K562 (cell line): Measurements from ENCODE around the gene UBA7. TPM values are rescaled to one million over a fixed set of nuclear protein-coding genes. Genes with fewer than 3 reads are reported as not detected.

Experiments
- ATAC-seq: fragments of 200-7000 bp; cut with Tn5 transposase; 3 replicates; pipeline ENCODE4 v1.9.1; 2020; ENCODE audit warnings: moderate library complexity
- BruUV-seq: library from RNA; stranded (reverse); fragments of 400-500 nt; replicated peaks from 2 replicates; lab custom pipeline; 2021; lab: Mats Ljungman, UMichigan
- CTCF ChIA-PET: fragments of 300-600 bp; formaldehyde crosslinking; extraction: SDS; loops from one replicate; lab custom pipeline; 2021; ENCODE audit warnings: low intra/inter-chr PET ratio; lab: Yijun Ruan, JAX
- POLR2A ChIA-PET: fragments of 300-600, 350-650 bp; sonication (Branson Sonifier 250); formaldehyde crosslinking; extraction: SDS; loops from one replicate; lab custom pipeline; 2021; ENCODE audit warnings: antibody characterized with exemption, inconsistent platforms; lab: Yijun Ruan, JAX
- DNase-seq, 4 experiments: peaks; one replicate each; pipeline versions ENCODE4 v3.0.0 to v3.0.0-alpha.2; 2011 to 2018; ENCODE audit warnings: low spot score in 3 of 4, mixed read lengths in 3 of 4; ENCODE audit errors: extremely low read depth in 1 of 4
- FAIRE-seq: peaks from 2 replicates; lab custom pipeline; 2011; peaks lifted over from hg19 to GRCh38; lab: Jason Lieb, UNC
- H2AFZ ChIP-seq: 2 replicates; pipeline ENCODE4 v1.6.0; 2011; ENCODE audit warnings: low read depth, low read length, control low read depth, inconsistent platforms
- H3K27ac ChIP-seq: fragments of 200-600 bp; 3 replicates; pipeline ENCODE4 v1.8.0; 2011; ENCODE audit warnings: low read depth, mild to moderate bottlenecking, control low read depth, inconsistent platforms, low read length, moderate library complexity, mixed read lengths; ENCODE audit errors: extremely low read depth
- H3K27me3 ChIP-seq, 2 experiments: fragments of 300-600 bp in 1 of 2; 2 replicates in 1 of 2; 3 replicates in 1 of 2; pipeline versions ENCODE4 v1.6.0 to v1.8.0; 2011; ENCODE audit warnings: inconsistent platforms in 2 of 2, low read length in 2 of 2, mild to moderate bottlenecking in 1 of 2, mixed read lengths in 1 of 2, moderate library complexity in 1 of 2; ENCODE audit not compliant: control insufficient read depth in 2 of 2, insufficient read depth in 2 of 2
- H3K36me3 ChIP-seq: fragments of 300-600 bp; 3 replicates; pipeline ENCODE4 v1.8.0; 2011; ENCODE audit warnings: mild to moderate bottlenecking, low read length, inconsistent platforms; ENCODE audit not compliant: control insufficient read depth, insufficient read depth
- H3K4me1 ChIP-seq, 2 experiments: fragments of 200-600 bp in 1 of 2; replicated peaks in 1 of 2; 2 replicates in 1 of 2; 3 replicates in 1 of 2; pipeline versions ENCODE4 v1.5.1 to v1.8.0; 2011; ENCODE audit warnings: inconsistent platforms in 2 of 2, low read length in 2 of 2, mild to moderate bottlenecking in 1 of 2, mixed read lengths in 1 of 2, moderate library complexity in 1 of 2; ENCODE audit not compliant: control insufficient read depth in 2 of 2, insufficient read depth in 2 of 2
- H3K4me2 ChIP-seq: 2 replicates; pipeline ENCODE4 v1.6.1; 2011; ENCODE audit warnings: low read length, control low read depth, inconsistent platforms, mixed read lengths; ENCODE audit not compliant: insufficient read depth
- H3K4me3 ChIP-seq: fragments of 200-600 bp; sonication (generic), shearing (Covaris generic); 2 replicates; pipeline ENCODE4 v1.5.1; 2016; ENCODE audit warnings: control low read depth, inconsistent platforms
- H3K79me2 ChIP-seq: fragments of 200-600 bp; 3 replicates; pipeline ENCODE4 v1.8.0; 2011; ENCODE audit warnings: low read length, inconsistent platforms; ENCODE audit not compliant: control insufficient read depth, insufficient read depth
- H3K9ac ChIP-seq, 2 experiments: 2 replicates each; pipeline versions ENCODE4 v1.6.0 to v1.6.1; 2011; ENCODE audit warnings: low read depth in 2 of 2, low read length in 2 of 2, control low read depth in 1 of 2, inconsistent platforms in 1 of 2, mild to moderate bottlenecking in 1 of 2, mixed read lengths in 1 of 2; ENCODE audit not compliant: insufficient read depth in 1 of 2
- H3K9me1 ChIP-seq: one replicate; pipeline ENCODE4 v1.6.0; 2011; ENCODE audit warnings: inconsistent platforms, mild to moderate bottlenecking, low read length, moderate library complexity; ENCODE audit not compliant: control insufficient read depth, insufficient read depth
- H3K9me3 ChIP-seq: replicated peaks from 2 replicates; pipeline ENCODE4 v1.5.1; 2011; ENCODE audit warnings: low read depth, low read length, inconsistent platforms; ENCODE audit not compliant: control insufficient read depth, insufficient read depth
- H4K20me1 ChIP-seq: replicated peaks from 2 replicates; pipeline ENCODE4 v1.6.1; 2011; ENCODE audit warnings: low read length, inconsistent platforms, mixed read lengths; ENCODE audit not compliant: control insufficient read depth, insufficient read depth
- KLF13 ChIP-seq: fragments of 450-650 bp; IDR thresholded peaks from 2 replicates; pipeline ENCODE4 v1.6.1; 2016; ENCODE audit warnings: missing genetic modification characterization, low read depth, mild to moderate bottlenecking, missing compliant biosample characterization, moderate library complexity, borderline replicate concordance
- MAFK ChIP-seq: IDR thresholded peaks from 2 replicates; pipeline ENCODE4 v1.6.1; 2011; ENCODE audit warnings: low read length, improper control_type of control experiment
- NFRKB ChIP-seq: fragments of 450-650 bp; IDR thresholded peaks from 2 replicates; pipeline ENCODE4 v1.6.1; 2016; ENCODE audit warnings: low read depth
- SMAD1 ChIP-seq: fragments of 150-350 bp; IDR thresholded peaks from 2 replicates; pipeline ENCODE4 v1.6.1; 2014; ENCODE audit warnings: low read length, low read depth; ENCODE audit not compliant: partially characterized antibody
- ZNF277 ChIP-seq: fragments of 250-450 bp; sonication (Bioruptor Pico); IDR thresholded peaks from 2 replicates; pipeline ENCODE4 v1.8.0; 2022; ENCODE audit warnings: inconsistent platforms, mild to moderate bottlenecking, moderate library complexity, borderline replicate concordance
- ZNF584 ChIP-seq: fragments of 200-800 bp; sonication (Bioruptor generic); IDR thresholded peaks from 2 replicates; pipeline ENCODE4 v1.6.1; 2016; ENCODE audit warnings: low read depth, mild to moderate bottlenecking, missing genetic modification characterization, missing compliant biosample characterization
- WGBS: fragments of 100-300 bp; shearing (Covaris generic); methylation state at CpG from one replicate; pipeline ENCODE4 v1.1.6; 2016; ENCODE audit warnings: low coverage, mixed read lengths; ENCODE audit not compliant: insufficient coverage; ENCODE audit errors: missing lambda C conversion rate; 5-methylcytosine and 5-hydroxymethylcytosine counted together
- in situ Hi-C: fragments of 300-500 bp; cut with MboI; formaldehyde crosslinking; loops from 4 replicates; pipeline ENCODE4 v1.15.0; 2018; ENCODE audit warnings: inconsistent platforms, mixed read lengths
- intact Hi-C: fragments of 100-400 bp; cut with micrococcal nuclease; formaldehyde crosslinking; loops from 2 replicates; pipeline ENCODE4 v1.14.2; 2022
- microRNA-seq: library from miRNA; unstranded; fragments of <30 nt; microRNA quantifications from one replicate; pipeline ENCODE4, GENCODE V29; 2018; ENCODE audit warnings: borderline microRNAs expressed
- polyA plus RNA-seq, 8 experiments: library from polyadenylated mRNA; depleted of rRNA in 4 of 8; stranded (reverse) in 5 of 8; unstranded in 3 of 8; fragments of >200 nt; fragmentation: Nextera tagmentation in 2 of 8; fragmentation: Illumina TruSeq in 1 of 8; extraction: Ambion mirVana in 2 of 8; extraction: Trizol in 1 of 8; gene quantifications; 2 replicates each; pipeline versions ENCODE4 v1.2.1 to v1.2.3, GENCODE V29; 2011 to 2014; ENCODE audit warnings: inconsistent platforms in 1 of 8, missing spikeins in 1 of 8
- small RNA-seq: library from RNA; depleted of rRNA; stranded (forward); fragments of <200 nt; gene quantifications from one replicate; pipeline ENCODE3, GENCODE V24; 2014
- total RNA-seq, 7 experiments: library from RNA; depleted of rRNA in 6 of 7; stranded (reverse); fragments of >200 nt in 6 of 7; fragmentation: Illumina TruSeq in 2 of 7; extraction: Trizol in 2 of 7; gene quantifications; 2 replicates each; pipeline versions ENCODE4 v1.2.1 to v1.2.3, GENCODE V29; 2011 to 2021; ENCODE audit warnings: low replicate concordance in 1 of 7

The UBA7 gene
- total and polyA plus RNA-seq, 9 of the 15 experiments (the other 6 are each of a cell fraction or from before 2014, with no cell fraction given): 0.17 to 3.3 (median 2.0) TPM

GRCh38 chr3:49756036-49756435 lies 57.7 kb downstream of the UBA7 start:
- 30% methylated on average over 1 of the region's 1 CpG for WGBS

More at GRCh38 chr3:49756036-49756435, 57.7 kb downstream of the UBA7 start:
- no peak for DNase-seq
- FAIRE-seq: no peak
- CTCF ChIA-PET: no interaction called here
- POLR2A ChIA-PET: interaction anchor here (0.8 to 1.1 kb wide), 2 partner anchors 11 to 168 kb away, joined by 3 read pairs; no protein-coding TSS in a partner anchor
- H3K4me1 ChIP-seq: no peaks in the 10 kb centered on the region; a peak in 1 of 5 replicates
- no peaks in the 10 kb centered on the region for H3K9me1 ChIP-seq
- H3K4me2 ChIP-seq: no peak overlapping the region
- no peak overlapping the region for H2AFZ ChIP-seq
- no peak overlapping the region for H3K4me3 ChIP-seq
- H4K20me1 ChIP-seq: peaks cover 13% of the 10 kb centered on the region; the same call in 1 of the 2 replicates
- BruUV-seq: no TSS peak
- intact Hi-C loops (no loop called here), in situ Hi-C loops (no loop called here)
- no peaks in the 10 kb centered on the region for H3K27me3 ChIP-seq
- H3K27ac ChIP-seq: no peak overlapping the region
- TF ChIP-seq SMAD1 (no peak), NFRKB (no peak), ZNF277 (no peak), ZNF584 (no peak), MAFK (no peak), KLF13 (no peak)
- H3K36me3 ChIP-seq: 0 out of 3 replicates have a peak, but pooled peaks cover 7% of the 10 kb centered on the region
- H3K79me2 ChIP-seq: peaks cover 73% of the 10 kb centered on the region
- H3K9ac ChIP-seq: no peak overlapping the region
- H3K9me3 ChIP-seq: no peaks in the 10 kb centered on the region
- ATAC-seq: no peak

Small RNA genes within 50 kb of the gene (microRNA-seq; reads per million reads assigned to microRNA genes)
- not detected for gene MIR5193

Small RNA genes within 50 kb of the gene (small RNA-seq; reads per million reads assigned to genes)
- gene COX6CP14: not detected
- gene RN7SL217P: not detected

Other genes with a start within 250 kb of the UBA7 start
Only the 7 nearest of the 13 such genes appear.
- 11.0 and 18.0 TPM in 2 replicates for gene GMPPB, start 90.0 kb downstream of the UBA7 start, total RNA-seq (2014; rRNA removed)
- gene GMPPB, start 90.0 kb downstream of the UBA7 start, total RNA-seq (2014; rRNA removed; fragmentation: Illumina TruSeq; extraction: Trizol): 4.3 and 5.5 TPM in 2 replicates
- 8.8 and 9.2 TPM in 2 replicates for gene GMPPB, start 90.0 kb downstream of the UBA7 start, total RNA-seq (2015; rRNA removed; fragmentation: Illumina TruSeq; extraction: Trizol)
- gene GMPPB, start 90.0 kb downstream of the UBA7 start, total RNA-seq (2021): 16.4 and 17.4 TPM in 2 replicates
- 8.1 and 10.3 TPM in 2 replicates for gene GMPPB, start 90.0 kb downstream of the UBA7 start, polyA plus RNA-seq (2011; rRNA removed)
- gene GMPPB, start 90.0 kb downstream of the UBA7 start, polyA plus RNA-seq (2014; fragmentation: Illumina TruSeq; extraction: Trizol): 5.8 and 7.4 TPM in 2 replicates
- under 1 TPM; 0.53 to 0.92 TPM for gene GMPPB, start 90.0 kb downstream of the UBA7 start, polyA plus RNA-seq (2014; fragmentation: Nextera tagmentation; extraction: Ambion mirVana)
- 11.3 and 13.3 TPM in 2 replicates for gene GMPPB, start 90.0 kb downstream of the UBA7 start, polyA plus RNA-seq (2014; rRNA removed)
- 13.1 and 18.2 TPM in 2 replicates for gene IP6K1, start 27.4 kb downstream of the UBA7 start, total RNA-seq (2014; rRNA removed)
- gene IP6K1, start 27.4 kb downstream of the UBA7 start, total RNA-seq (2014; rRNA removed; fragmentation: Illumina TruSeq; extraction: Trizol): 7.9 and 10.5 TPM in 2 replicates
- gene IP6K1, start 27.4 kb downstream of the UBA7 start, total RNA-seq (2015; rRNA removed; fragmentation: Illumina TruSeq; extraction: Trizol): 12.0 and 12.9 TPM in 2 replicates
- 29.2 and 31.2 TPM in 2 replicates for gene IP6K1, start 27.4 kb downstream of the UBA7 start, total RNA-seq (2021)
- gene IP6K1, start 27.4 kb downstream of the UBA7 start, polyA plus RNA-seq (2011; rRNA removed): 27.9 and 31.5 TPM in 2 replicates
- 13.4 and 16.4 TPM in 2 replicates for gene IP6K1, start 27.4 kb downstream of the UBA7 start, polyA plus RNA-seq (2014; fragmentation: Illumina TruSeq; extraction: Trizol)
- 1 to 10 TPM in 1 of 2 experiments, under 1 TPM in 1; 0.46 to 1.9 TPM for gene IP6K1, start 27.4 kb downstream of the UBA7 start, polyA plus RNA-seq (2014; fragmentation: Nextera tagmentation; extraction: Ambion mirVana)
- 15.4 and 15.6 TPM in 2 replicates for gene IP6K1, start 27.4 kb downstream of the UBA7 start, polyA plus RNA-seq (2014; rRNA removed)
- gene CDHR4, start 14.1 kb downstream of the UBA7 start, total RNA-seq (2014; rRNA removed): not detected in 2 replicates
- gene CDHR4, start 14.1 kb downstream of the UBA7 start, total RNA-seq (2014; rRNA removed; fragmentation: Illumina TruSeq; extraction: Trizol): not detected in 2 replicates
- gene CDHR4, start 14.1 kb downstream of the UBA7 start, total RNA-seq (2015; rRNA removed; fragmentation: Illumina TruSeq; extraction: Trizol): not detected in 2 replicates
- not detected in 2 replicates for gene CDHR4, start 14.1 kb downstream of the UBA7 start, total RNA-seq (2021)
- 0.21 and 0.27 TPM in 2 replicates for gene CDHR4, start 14.1 kb downstream of the UBA7 start, polyA plus RNA-seq (2011; rRNA removed)
- 0.11 TPM in 1 of 2 replicates, not detected in the other for gene CDHR4, start 14.1 kb downstream of the UBA7 start, polyA plus RNA-seq (2014; fragmentation: Illumina TruSeq; extraction: Trizol)
- gene CDHR4, start 14.1 kb downstream of the UBA7 start, polyA plus RNA-seq (2014; fragmentation: Nextera tagmentation; extraction: Ambion mirVana): not detected
- 0.28 TPM in 1 of 2 replicates, not detected in the other for gene CDHR4, start 14.1 kb downstream of the UBA7 start, polyA plus RNA-seq (2014; rRNA removed)
- gene INKA1, start 10.7 kb downstream of the UBA7 start, total RNA-seq (2014; rRNA removed): 13.6 and 13.9 TPM in 2 replicates
- 1.1 and 1.9 TPM in 2 replicates for gene INKA1, start 10.7 kb downstream of the UBA7 start, total RNA-seq (2014; rRNA removed; fragmentation: Illumina TruSeq; extraction: Trizol)
- 6.7 and 7.6 TPM in 2 replicates for gene INKA1, start 10.7 kb downstream of the UBA7 start, total RNA-seq (2015; rRNA removed; fragmentation: Illumina TruSeq; extraction: Trizol)
- 11.1 and 11.2 TPM in 2 replicates for gene INKA1, start 10.7 kb downstream of the UBA7 start, total RNA-seq (2021)
- 5.2 and 7.2 TPM in 2 replicates for gene INKA1, start 10.7 kb downstream of the UBA7 start, polyA plus RNA-seq (2011; rRNA removed)
- 3.9 and 7.5 TPM in 2 replicates for gene INKA1, start 10.7 kb downstream of the UBA7 start, polyA plus RNA-seq (2014; fragmentation: Illumina TruSeq; extraction: Trizol)
- 1 to 10 TPM in 1 of 2 experiments, under 1 TPM in 1; 0.55 to 1.2 TPM for gene INKA1, start 10.7 kb downstream of the UBA7 start, polyA plus RNA-seq (2014; fragmentation: Nextera tagmentation; extraction: Ambion mirVana)
- gene INKA1, start 10.7 kb downstream of the UBA7 start, polyA plus RNA-seq (2014; rRNA removed): 11.2 and 12.8 TPM in 2 replicates
- 16.3 and 17.6 TPM in 2 replicates for gene TRAIP, start 42.6 kb upstream of the UBA7 start, total RNA-seq (2014; rRNA removed)
- gene TRAIP, start 42.6 kb upstream of the UBA7 start, total RNA-seq (2014; rRNA removed; fragmentation: Illumina TruSeq; extraction: Trizol): 12.3 and 14.3 TPM in 2 replicates
- 14.6 and 17.3 TPM in 2 replicates for gene TRAIP, start 42.6 kb upstream of the UBA7 start, total RNA-seq (2015; rRNA removed; fragmentation: Illumina TruSeq; extraction: Trizol)
- gene TRAIP, start 42.6 kb upstream of the UBA7 start, total RNA-seq (2021): 20.2 and 24.7 TPM in 2 replicates
- 19.7 and 24.7 TPM in 2 replicates for gene TRAIP, start 42.6 kb upstream of the UBA7 start, polyA plus RNA-seq (2011; rRNA removed)
- 20.4 and 21.2 TPM in 2 replicates for gene TRAIP, start 42.6 kb upstream of the UBA7 start, polyA plus RNA-seq (2014; fragmentation: Illumina TruSeq; extraction: Trizol)
- 10 to 100 TPM; 37.5 to 38.6 TPM for gene TRAIP, start 42.6 kb upstream of the UBA7 start, polyA plus RNA-seq (2014; fragmentation: Nextera tagmentation; extraction: Ambion mirVana)
- gene TRAIP, start 42.6 kb upstream of the UBA7 start, polyA plus RNA-seq (2014; rRNA removed): 17.8 and 23.0 TPM in 2 replicates
- gene CAMKV, start 56.0 kb upstream of the UBA7 start, total RNA-seq (2014; rRNA removed): 1.2 and 1.8 TPM in 2 replicates
- 0.51 and 0.73 TPM in 2 replicates for gene CAMKV, start 56.0 kb upstream of the UBA7 start, total RNA-seq (2014; rRNA removed; fragmentation: Illumina TruSeq; extraction: Trizol)
- 0.26 and 0.51 TPM in 2 replicates for gene CAMKV, start 56.0 kb upstream of the UBA7 start, total RNA-seq (2015; rRNA removed; fragmentation: Illumina TruSeq; extraction: Trizol)
- 2.3 and 2.7 TPM in 2 replicates for gene CAMKV, start 56.0 kb upstream of the UBA7 start, total RNA-seq (2021)
- 1.0 and 1.5 TPM in 2 replicates for gene CAMKV, start 56.0 kb upstream of the UBA7 start, polyA plus RNA-seq (2011; rRNA removed)
- gene CAMKV, start 56.0 kb upstream of the UBA7 start, polyA plus RNA-seq (2014; fragmentation: Illumina TruSeq; extraction: Trizol): 0.79 and 1.4 TPM in 2 replicates
- gene CAMKV, start 56.0 kb upstream of the UBA7 start, polyA plus RNA-seq (2014; fragmentation: Nextera tagmentation; extraction: Ambion mirVana): under 1 TPM; 0.08 to 0.22 TPM
- gene CAMKV, start 56.0 kb upstream of the UBA7 start, polyA plus RNA-seq (2014; rRNA removed): 1.5 and 1.7 TPM in 2 replicates
- 3.8 and 3.9 TPM in 2 replicates for gene MST1R, start 89.9 kb upstream of the UBA7 start, total RNA-seq (2014; rRNA removed)
- gene MST1R, start 89.9 kb upstream of the UBA7 start, total RNA-seq (2014; rRNA removed; fragmentation: Illumina TruSeq; extraction: Trizol): 1.3 and 1.9 TPM in 2 replicates
- gene MST1R, start 89.9 kb upstream of the UBA7 start, total RNA-seq (2015; rRNA removed; fragmentation: Illumina TruSeq; extraction: Trizol): 2.0 TPM in 2 replicates
- 8.1 and 9.1 TPM in 2 replicates for gene MST1R, start 89.9 kb upstream of the UBA7 start, total RNA-seq (2021)
- gene MST1R, start 89.9 kb upstream of the UBA7 start, polyA plus RNA-seq (2011; rRNA removed): 10.0 and 12.5 TPM in 2 replicates
- 4.2 and 5.3 TPM in 2 replicates for gene MST1R, start 89.9 kb upstream of the UBA7 start, polyA plus RNA-seq (2014; fragmentation: Illumina TruSeq; extraction: Trizol)
- gene MST1R, start 89.9 kb upstream of the UBA7 start, polyA plus RNA-seq (2014; fragmentation: Nextera tagmentation; extraction: Ambion mirVana): 1 to 10 TPM; 2.6 to 2.7 TPM
- gene MST1R, start 89.9 kb upstream of the UBA7 start, polyA plus RNA-seq (2014; rRNA removed): 5.3 and 10.1 TPM in 2 replicates